ENCODE measurements around the gene CCSER1.

Gene CCSER1

DNA sequence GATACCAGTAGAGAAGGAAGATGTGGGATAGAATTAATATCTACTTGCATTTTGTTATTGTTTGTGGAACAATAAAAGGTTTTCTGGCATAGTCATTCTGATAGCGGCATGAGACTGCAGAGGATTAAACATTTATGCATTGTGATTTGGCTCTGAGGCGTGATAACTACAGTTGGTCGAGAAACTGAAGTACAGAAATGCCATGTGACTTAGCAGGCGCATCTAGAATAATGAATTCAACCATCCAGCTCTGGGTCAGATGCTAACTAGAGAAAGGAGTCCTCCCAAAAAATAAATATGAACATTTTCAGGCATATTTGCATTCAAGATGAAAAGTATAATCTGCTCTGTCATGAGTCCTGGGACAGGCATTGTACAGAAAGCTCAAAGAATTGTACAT is 62.8 kb downstream of the CCSER1 start:
- no peak for DNase-seq (ENCODE audit: low read depth in 3 of 3, low spot score in 1 of 3)

GRCh38 chr4:90190525-90190924 is 63.3 kb downstream of the CCSER1 start:
- DNase-seq (ENCODE audit: low read depth in 3 of 3, low spot score in 1 of 3), result no peak

GRCh38 chr4:90198086-90198847 is 71.1 kb downstream of the CCSER1 start:
- DNase-seq (ENCODE audit: low read depth in 3 of 3, low spot score in 1 of 3), result no peak

DNA sequence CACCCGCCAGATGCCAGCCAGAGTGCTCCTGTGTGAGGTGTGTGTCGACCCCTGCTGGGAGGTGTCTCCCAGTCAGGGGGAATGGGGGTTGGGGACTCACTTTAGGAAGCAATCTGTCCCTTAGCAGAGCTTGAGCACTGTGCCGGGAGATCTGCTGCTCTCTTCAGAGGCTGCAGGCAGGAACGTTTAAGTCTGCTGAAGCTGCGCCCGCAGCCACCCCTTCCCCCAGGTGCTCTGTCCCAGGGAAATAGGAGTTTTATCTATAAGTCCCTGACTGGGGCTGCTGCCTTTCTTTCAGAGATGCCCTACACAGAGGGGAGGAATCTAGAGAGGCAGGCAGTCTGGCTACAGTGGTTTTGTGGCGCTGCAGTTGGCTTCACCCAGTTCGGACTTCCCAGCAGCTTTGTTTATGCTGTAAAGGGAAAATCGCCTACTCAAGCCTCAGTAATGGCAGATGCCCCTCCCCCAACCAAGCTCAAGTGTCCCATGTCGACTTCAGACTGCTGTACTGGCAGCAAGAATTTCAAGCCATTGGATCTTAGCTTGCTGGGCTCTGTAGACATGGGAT is 80.8 kb downstream of the CCSER1 start:
- no peak for DNase-seq (ENCODE audit: low read depth in 3 of 3, low spot score in 1 of 3)

DNA sequence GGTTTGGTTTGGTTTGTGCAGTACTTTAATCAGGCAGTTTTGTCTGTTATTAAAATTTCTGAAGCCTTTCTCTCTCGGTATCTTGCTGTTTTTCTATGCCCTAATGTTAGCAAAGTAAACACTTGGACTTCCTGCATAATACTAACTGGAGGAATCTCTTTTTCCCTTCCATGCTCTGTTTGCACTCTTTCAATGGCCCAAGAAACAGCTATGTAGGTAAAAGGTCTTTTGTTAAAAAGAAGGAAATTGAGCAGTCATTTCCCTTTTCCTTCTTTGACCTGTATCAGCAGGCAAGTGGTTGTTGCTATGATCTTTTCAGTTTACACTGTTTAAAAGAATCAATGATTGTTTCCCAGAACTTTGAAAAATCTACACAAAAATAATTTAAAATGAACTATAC is 82.7 kb downstream of the CCSER1 start:
- no peak for DNase-seq (ENCODE audit: low read depth in 3 of 3, low spot score in 1 of 3)

DNA sequence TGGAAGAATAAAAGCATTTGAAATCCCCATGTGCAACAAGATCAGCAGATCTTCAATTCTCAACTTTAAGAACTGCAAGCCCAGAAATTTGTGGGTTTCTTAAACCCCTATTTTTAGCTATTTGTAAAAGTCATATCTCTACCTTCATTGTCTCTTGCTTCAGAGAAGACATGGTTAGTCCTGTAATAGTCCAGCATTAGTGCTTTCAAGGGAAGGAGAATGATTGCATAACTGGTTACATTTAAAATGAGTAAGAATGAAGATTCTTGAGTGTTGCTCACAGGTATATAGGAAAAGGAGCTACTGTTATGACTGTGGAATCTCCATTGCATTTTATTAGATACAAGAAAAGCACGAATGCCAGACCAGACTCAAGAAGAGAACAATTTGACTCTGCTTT is 84.0 kb downstream of the CCSER1 start:
- no peak for DNase-seq (ENCODE audit: low read depth in 3 of 3, low spot score in 1 of 3)

DNA sequence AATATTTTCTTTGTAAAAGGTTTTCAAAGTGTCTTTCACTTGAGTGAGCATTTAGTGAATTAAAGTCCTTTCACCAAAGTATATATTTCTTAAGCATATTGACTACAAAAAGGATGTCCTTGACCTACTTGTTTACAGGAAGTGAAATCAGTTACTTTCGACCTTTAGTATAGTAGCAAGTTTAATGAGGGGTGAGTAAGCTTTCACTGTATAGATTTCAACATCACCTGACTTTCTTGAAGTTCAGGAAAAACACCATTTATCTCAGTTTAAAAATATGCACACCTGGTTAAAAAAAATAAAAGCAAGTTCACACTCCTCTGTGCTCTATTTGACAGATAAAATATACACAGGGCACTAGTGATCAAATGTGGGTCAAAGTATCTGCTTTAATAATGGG is 88.1 kb downstream of the CCSER1 start:
- no peak for DNase-seq (ENCODE audit: low read depth in 3 of 3, low spot score in 1 of 3)

GRCh38 chr4:90219822-90220221 is 92.6 kb downstream of the CCSER1 start:
- no peak for DNase-seq (ENCODE audit: low read depth in 3 of 3, low spot score in 1 of 3)

GRCh38 chr4:90220459-90220858 is 93.3 kb downstream of the CCSER1 start:
- no peak for DNase-seq (ENCODE audit: low read depth in 3 of 3, low spot score in 1 of 3)

DNA sequence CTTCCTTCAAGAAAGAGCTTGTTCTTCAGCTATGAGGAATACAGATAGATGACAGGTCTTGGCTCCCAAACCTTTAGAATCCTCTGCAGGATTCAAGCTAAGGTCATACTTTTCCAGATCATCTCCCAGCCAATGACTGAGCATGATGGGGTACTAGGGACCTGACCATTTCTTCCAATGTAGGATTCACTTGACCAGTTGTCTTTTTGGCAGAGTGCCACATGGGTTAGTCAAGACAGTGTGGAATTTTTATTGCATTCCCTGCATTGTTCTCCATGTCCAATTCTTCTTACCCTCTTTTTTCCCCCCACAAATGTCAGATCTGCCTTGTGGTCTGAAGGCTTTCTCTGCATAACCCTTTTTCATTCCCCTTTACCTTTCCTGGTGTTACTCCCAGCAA is 99.5 kb downstream of the CCSER1 start:
- DNase-seq (ENCODE audit: low read depth in 3 of 3, low spot score in 1 of 3), result no peak

DNA sequence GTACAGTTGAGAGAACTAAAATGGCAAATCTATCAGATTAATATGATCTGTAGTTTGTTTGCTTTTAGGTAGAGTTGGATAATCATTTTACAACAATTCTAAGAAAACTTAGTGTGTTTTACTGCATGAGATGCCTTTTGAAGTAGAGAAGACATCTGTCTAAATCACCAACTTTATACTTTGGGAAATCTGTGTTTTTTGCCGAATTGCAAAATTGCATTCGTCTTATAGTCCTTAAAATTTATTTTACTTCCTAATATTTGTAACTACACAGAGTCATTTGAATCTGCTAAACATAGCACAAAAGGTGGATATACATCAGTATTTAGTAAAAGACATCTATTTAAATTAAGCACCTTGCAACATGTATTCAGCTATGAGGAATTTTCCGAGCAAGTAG is 100.0 kb downstream of the CCSER1 start:
- DNase-seq (ENCODE audit: low read depth in 3 of 3, low spot score in 1 of 3), result no peak

DNA sequence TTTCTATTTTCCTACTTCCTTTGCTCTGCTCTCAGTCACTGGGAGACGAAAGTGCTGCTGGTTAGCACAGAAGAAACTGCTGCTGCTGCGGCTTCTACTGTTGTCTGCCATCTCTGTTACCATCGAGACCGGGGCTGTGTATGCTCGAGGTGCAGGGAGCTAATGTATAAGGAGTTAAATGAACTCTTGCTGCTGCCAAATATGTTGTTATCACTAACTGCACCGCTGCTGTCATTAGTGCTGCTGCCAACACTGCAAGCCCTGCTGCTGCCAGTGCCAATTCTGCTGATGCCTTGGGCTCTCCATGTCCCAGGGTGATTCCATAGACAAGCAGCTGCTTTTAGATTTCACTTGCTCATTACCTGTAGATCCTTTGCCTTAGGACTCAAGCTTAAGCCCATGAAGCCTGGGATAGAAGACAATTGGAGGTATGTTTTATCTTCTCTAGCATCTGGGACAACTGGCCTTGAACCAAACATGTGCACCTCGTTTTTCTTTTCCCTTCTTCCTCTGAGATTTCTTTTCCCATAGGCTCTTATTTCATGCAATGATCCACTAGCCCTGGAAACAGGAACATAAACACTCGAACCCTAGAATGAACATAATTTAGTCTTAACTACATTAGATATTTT is 107.8 kb downstream of the CCSER1 start:
- no peak for DNase-seq (ENCODE audit: low read depth in 3 of 3, low spot score in 1 of 3)

- DNase-seq (ENCODE audit: low read depth in 3 of 3, low spot score in 1 of 3), result no peak
These were observed 110.7 kb downstream of the CCSER1 start for GRCh38 chr4:90237751-90238530.

DNA sequence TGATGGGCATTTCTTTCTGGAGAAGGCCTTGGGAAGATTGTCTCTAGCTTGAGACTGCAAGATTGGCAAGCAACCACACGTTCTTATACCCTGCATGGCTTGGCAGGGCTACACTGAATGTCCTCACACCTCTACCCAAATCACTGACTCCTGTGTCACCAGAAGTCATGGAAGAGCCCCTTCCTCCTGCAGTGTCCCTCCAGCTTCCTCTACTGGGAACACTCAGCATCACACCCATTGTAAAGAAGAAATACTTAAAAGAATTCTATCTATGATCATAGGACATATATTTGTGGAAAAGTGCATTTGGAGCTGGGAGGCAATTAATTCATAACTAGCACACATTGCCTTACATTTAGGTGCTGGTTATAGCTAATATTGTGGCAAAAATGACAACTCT is 113.1 kb downstream of the CCSER1 start:
- no peak for DNase-seq (ENCODE audit: low read depth in 3 of 3, low spot score in 1 of 3)

GRCh38 chr4:90241008-90241407 is 113.8 kb downstream of the CCSER1 start:
- DNase-seq (ENCODE audit: low read depth in 3 of 3, low spot score in 1 of 3), result no peak

DNA sequence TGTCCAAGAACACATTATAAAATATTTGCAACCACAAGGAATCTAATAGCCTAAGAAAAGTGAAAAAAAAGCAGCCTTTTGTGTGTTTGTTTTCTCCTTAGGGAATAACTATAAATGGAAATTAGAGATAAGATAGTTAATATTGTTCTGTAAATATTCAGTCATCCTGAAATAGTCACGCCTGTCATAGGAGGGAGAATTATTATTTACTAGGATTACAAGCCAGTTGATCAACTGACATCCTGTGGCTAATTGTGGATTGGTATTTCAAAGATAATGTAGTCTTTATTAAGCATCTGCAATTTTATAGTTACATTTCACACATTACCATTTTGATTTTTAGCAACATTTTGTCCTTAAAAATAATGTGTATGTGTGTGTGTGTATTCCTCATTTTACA is 118.6 kb downstream of the CCSER1 start:
- DNase-seq (ENCODE audit: low read depth in 3 of 3, low spot score in 1 of 3), result no peak

DNA sequence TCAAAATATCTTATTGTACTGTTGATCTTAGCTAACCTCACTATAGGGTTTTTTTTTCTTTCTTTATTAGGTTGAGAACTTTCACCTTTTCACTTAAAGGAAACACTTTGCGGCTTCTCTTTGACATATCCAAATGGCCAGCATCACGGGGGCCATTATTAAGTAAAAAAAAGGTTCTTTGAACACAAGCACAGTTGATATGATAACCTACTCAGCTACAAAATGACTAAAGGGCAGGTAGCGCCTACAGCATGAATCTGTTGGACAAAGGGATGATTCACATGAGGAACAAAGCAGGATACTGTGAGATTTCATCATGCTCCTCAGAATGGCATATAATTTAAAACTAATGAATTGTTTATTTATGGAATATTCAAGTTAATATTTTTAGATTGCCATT is 119.6 kb downstream of the CCSER1 start:
- no peak for DNase-seq (ENCODE audit: low read depth in 3 of 3, low spot score in 1 of 3)

GRCh38 chr4:90254357-90254756 is 127.2 kb downstream of the CCSER1 start:
- no peak for DNase-seq (ENCODE audit: low read depth in 3 of 3, low spot score in 1 of 3)

DNA sequence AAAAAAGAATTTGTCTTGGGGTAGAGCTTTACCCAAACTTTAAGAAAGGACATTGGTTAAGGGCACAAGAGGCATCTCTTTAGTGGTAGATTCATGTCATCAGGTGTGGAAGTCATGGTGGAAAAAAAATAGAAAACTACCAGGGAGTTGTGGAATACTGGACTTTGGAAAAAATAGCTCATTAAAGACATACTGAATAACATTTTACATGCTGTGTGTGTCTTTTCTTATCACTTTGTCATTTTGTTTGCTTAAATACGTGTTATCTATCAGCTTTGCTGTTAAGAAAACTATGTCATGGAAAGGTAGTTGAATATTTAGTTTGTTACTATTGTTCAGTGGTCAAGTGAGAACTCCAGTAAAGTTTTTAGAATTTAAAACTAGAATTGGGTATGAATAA is 147.0 kb downstream of the CCSER1 start:
- no peak for DNase-seq (ENCODE audit: low read depth in 3 of 3, low spot score in 1 of 3)

- DNase-seq (ENCODE audit: low read depth in 3 of 3, low spot score in 1 of 3), result no peak
These were observed 153.8 kb downstream of the CCSER1 start for GRCh38 chr4:90280954-90281353.

- DNase-seq (ENCODE audit: low read depth in 3 of 3, low spot score in 1 of 3), result no peak
These were observed 154.6 kb downstream of the CCSER1 start for GRCh38 chr4:90281541-90282355.
